ENCODE measurements around the gene NPEPL1. TPM values are rescaled to one million over a fixed set of nuclear protein-coding genes. Genes with fewer than 3 reads are reported as not detected.

The NPEPL1 gene
- total and polyA plus RNA-seq, 2 of the 8 experiments (the other 6 are each of a cell fraction or from before 2014, with no cell fraction given), result 12.4 to 26.8 TPM

- Histone ChIP-seq H3K27ac (ENCODE audit: low read depth, low read length) (no peak overlapping the region; the same call in 1 of the 2 replicates), H3K18ac (ENCODE audit: extremely low read depth, low read length) (no peak overlapping the region), H3K56ac (replicated peaks; ENCODE audit: insufficient read length, low read depth, low read length) (no peak overlapping the region), H2BK20ac (ENCODE audit: low read length) (no peak overlapping the region), H3K27me3 (replicated peaks in 1 of 4; ENCODE audit: control insufficient read depth in 3 of 4, extremely low read depth in 1 of 4, insufficient read depth in 3 of 4, low read length in 3 of 4) (no peaks in the 10 kb centered on the region), H3K9ac (replicated peaks in 1 of 4; ENCODE audit: extremely low read depth in 1 of 4, low read depth in 3 of 4, low read length in 3 of 4) (no peak overlapping the region), H4K20me1 (replicated peaks in 1 of 2; ENCODE audit: control insufficient read depth in 1 of 2, insufficient read depth in 2 of 2, low read length in 2 of 2) (no peaks in the 10 kb centered on the region), H3K4ac (replicated peaks; ENCODE audit: insufficient read length, low read depth, low read length) (no peak overlapping the region), H3K4me1 (replicated peaks in 1 of 4; ENCODE audit: control insufficient read depth in 3 of 4, insufficient read depth in 4 of 4, low read length in 3 of 4) (peaks cover 3 to 30% (median 19%) of the 10 kb centered on the region in 4 experiments), H2BK120ac (replicated peaks; ENCODE audit: low read depth, low read length) (no peak overlapping the region), H3K9me3 (ENCODE audit: insufficient read depth in 2 of 2, low read depth in 1 of 2, low read length in 1 of 2) (no peaks in the 10 kb centered on the region), H2BK15ac (ENCODE audit: low read length) (no peak overlapping the region), H3K79me2 (ENCODE audit: control insufficient read depth in 1 of 2, insufficient read depth in 2 of 2, low read length in 2 of 2) (peaks cover 24 to 96% of the 10 kb centered on the region in 2 experiments), H3K36me3 (ENCODE audit: control insufficient read depth in 2 of 4, insufficient read depth in 4 of 4, low read length in 3 of 4) (peaks cover 0 to 24% (median 1%) of the 10 kb centered on the region in 4 experiments; a peak in 4 of 8 replicates), H4K91ac (replicated peaks; ENCODE audit: insufficient read length, low read length) (no peak overlapping the region), H2AFZ (ENCODE audit: low read length) (no peak overlapping the region), H3K23me2 (ENCODE audit: low read depth, low read length) (no peaks in the 10 kb centered on the region), H3K4me2 (ENCODE audit: insufficient read depth in 1 of 2, low read depth in 2 of 2, low read length in 2 of 2) (no peak overlapping the region), H3K14ac (ENCODE audit: insufficient read length) (no peak overlapping the region), H4K5ac (ENCODE audit: insufficient read length, low read depth, low read length) (no peak overlapping the region), H2AK5ac (ENCODE audit: low read depth, low read length) (no peak overlapping the region), H3K79me1 (ENCODE audit: low read depth, low read length) (peaks cover 9% of the 10 kb centered on the region), H2BK5ac (ENCODE audit: low read depth, low read length) (0 out of 2 replicates have a peak overlapping the region, but pooled peaks have one; percentile 6), H3K23ac (ENCODE audit: insufficient read length) (no peak overlapping the region), H2BK12ac (ENCODE audit: low read depth, low read length) (no peak overlapping the region), H4K8ac (ENCODE audit: extremely low read depth, insufficient read depth, low read length) (no peak overlapping the region), H3K4me3 (ENCODE audit: extremely low read depth in 1 of 4, insufficient read depth in 2 of 4, low read depth in 3 of 4, low read length in 4 of 4) (no peak overlapping the region)
- 84% methylated on average over 12 of the region's 12 CpGs; no CpG with 5 or more reads in 1 of the 2 experiments for WGBS, 2 experiments (ENCODE audit: extremely low coverage in 1 of 2, insufficient coverage in 1 of 2, insufficient read length in 1 of 2, insufficient replicate concordance in 2 of 2, low coverage in 1 of 2, low lambda C conversion rate in 2 of 2, missing lambda C conversion rate in 1 of 2)
- peak in 1 of 2 experiments; percentile 41 for DNase-seq (ENCODE audit: low read depth in 1 of 2, low spot score in 2 of 2)
- ChIA-PET POLR2A (ENCODE audit: partially characterized antibody) (interaction anchor here (0.8 to 11.7 kb wide), 4 partner anchors 9 to 40 kb away, joined by 3 to 242 read pairs (median 3); no protein-coding TSS in a partner anchor), CTCF (ENCODE audit: partially characterized antibody) (no interaction called here)
- FAIRE-seq, result no peak
- TF ChIP-seq CHD1 (IDR thresholded peaks at IDR 0.05; ENCODE audit: low read depth, low read length) (no peak), MAX (IDR thresholded peaks at IDR 0.05) (no peak), CTCF (IDR thresholded peaks at IDR 0.05; ENCODE audit: control extremely low read depth in 1 of 3, insufficient read depth in 1 of 3, low read depth in 1 of 3, low read length in 3 of 3) (no peak), KDM4A (IDR thresholded peaks at IDR 0.05; ENCODE audit: low read depth, low read length, severe bottlenecking) (no peak), CTBP2 (IDR thresholded peaks at IDR 0.05; ENCODE audit: borderline replicate concordance, insufficient read depth, insufficient read length, low read length) (no peak), POLR2A (IDR thresholded peaks at IDR 0.05; ENCODE audit: control extremely low read depth in 1 of 2, low read depth in 2 of 2, low read length in 2 of 2) (no peak), TBP (IDR thresholded peaks at IDR 0.05; ENCODE audit: low read depth, low read length) (no peak), ASH2L (IDR thresholded peaks at IDR 0.05; ENCODE audit: low read length) (no peak), EGR1 (IDR thresholded peaks at IDR 0.05; ENCODE audit: borderline replicate concordance, low read depth, low read length) (no peak), SP2 (IDR thresholded peaks at IDR 0.05; ENCODE audit: low read length) (no peak)
These were observed 30.8 kb upstream of the NPEPL1 start for GRCh38 chr20:58661598-58662473.

Data from H1 (cell line).